ENCODE results near the gene RNF220.

DNA sequence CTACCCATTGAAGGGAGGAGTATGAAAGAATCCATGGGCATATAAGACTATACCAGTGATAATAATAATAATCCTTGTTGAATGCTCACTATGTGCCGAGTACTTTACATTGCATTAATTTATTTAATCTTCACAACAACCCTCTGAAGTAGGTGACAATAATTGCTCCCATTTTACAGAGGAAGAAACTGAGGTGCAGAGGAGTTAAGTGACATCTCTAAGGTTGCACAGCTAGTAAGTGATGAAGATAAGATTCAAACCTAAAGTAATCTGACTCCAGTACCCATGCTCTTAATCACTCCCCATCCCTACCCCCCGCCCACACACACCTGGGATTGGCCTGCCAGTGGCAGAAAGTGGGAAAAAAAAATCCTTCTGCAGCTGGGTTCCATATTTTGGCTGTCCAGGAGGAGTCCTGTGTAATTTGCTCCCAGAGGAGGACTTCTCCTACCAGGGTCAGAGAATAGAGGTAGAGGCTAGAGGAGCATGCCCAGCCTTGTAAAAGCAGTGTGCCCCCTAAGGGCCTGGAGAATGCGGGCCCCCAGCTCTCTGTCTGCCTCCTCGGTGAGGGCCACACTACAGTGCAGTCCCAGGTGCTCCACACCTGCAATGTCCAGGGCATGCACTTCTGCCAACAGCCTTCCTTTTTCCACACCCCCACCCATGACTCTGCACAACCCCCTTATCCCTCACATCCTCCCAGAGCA lies 211.4 kb downstream of the RNF220 start:
- no peak for TF ChIP-seq POLR2AphosphoS5 (IDR thresholded peaks at IDR 0.05; ENCODE audit: control insufficient read depth, insufficient read depth, low read depth, low read length)
- TF ChIP-seq, protein P1, sequence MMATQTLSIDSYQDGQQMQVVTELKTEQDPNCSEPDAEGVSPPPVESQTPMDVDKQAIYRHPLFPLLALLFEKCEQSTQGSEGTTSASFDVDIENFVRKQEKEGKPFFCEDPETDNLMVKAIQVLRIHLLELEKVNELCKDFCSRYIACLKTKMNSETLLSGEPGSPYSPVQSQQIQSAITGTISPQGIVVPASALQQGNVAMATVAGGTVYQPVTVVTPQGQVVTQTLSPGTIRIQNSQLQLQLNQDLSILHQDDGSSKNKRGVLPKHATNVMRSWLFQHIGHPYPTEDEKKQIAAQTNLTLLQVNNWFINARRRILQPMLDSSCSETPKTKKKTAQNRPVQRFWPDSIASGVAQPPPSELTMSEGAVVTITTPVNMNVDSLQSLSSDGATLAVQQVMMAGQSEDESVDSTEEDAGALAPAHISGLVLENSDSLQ (IDR thresholded peaks at IDR 0.05) = no peak
- TF ChIP-seq, protein P2, sequence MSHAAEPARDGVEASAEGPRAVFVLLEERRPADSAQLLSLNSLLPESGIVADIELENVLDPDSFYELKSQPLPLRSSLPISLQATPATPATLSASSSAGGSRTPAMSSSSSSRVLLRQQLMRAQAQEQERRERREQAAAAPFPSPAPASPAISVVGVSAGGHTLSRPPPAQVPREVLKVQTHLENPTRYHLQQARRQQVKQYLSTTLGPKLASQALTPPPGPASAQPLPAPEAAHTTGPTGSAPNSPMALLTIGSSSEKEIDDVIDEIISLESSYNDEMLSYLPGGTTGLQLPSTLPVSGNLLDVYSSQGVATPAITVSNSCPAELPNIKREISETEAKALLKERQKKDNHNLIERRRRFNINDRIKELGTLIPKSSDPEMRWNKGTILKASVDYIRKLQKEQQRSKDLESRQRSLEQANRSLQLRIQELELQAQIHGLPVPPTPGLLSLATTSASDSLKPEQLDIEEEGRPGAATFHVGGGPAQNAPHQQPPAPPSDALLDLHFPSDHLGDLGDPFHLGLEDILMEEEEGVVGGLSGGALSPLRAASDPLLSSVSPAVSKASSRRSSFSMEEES (CRISPR knock-in tag; IDR thresholded peaks at IDR 0.05) = no peak
- no peak for TF ChIP-seq POLR2A (conservative IDR thresholded peaks at IDR 0.05)
- TF ChIP-seq, protein P3, sequence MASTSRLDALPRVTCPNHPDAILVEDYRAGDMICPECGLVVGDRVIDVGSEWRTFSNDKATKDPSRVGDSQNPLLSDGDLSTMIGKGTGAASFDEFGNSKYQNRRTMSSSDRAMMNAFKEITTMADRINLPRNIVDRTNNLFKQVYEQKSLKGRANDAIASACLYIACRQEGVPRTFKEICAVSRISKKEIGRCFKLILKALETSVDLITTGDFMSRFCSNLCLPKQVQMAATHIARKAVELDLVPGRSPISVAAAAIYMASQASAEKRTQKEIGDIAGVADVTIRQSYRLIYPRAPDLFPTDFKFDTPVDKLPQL (IDR thresholded peaks at IDR 0.05; ENCODE audit: extremely low read depth, insufficient read length) = no peak
- TF ChIP-seq, protein P4, sequence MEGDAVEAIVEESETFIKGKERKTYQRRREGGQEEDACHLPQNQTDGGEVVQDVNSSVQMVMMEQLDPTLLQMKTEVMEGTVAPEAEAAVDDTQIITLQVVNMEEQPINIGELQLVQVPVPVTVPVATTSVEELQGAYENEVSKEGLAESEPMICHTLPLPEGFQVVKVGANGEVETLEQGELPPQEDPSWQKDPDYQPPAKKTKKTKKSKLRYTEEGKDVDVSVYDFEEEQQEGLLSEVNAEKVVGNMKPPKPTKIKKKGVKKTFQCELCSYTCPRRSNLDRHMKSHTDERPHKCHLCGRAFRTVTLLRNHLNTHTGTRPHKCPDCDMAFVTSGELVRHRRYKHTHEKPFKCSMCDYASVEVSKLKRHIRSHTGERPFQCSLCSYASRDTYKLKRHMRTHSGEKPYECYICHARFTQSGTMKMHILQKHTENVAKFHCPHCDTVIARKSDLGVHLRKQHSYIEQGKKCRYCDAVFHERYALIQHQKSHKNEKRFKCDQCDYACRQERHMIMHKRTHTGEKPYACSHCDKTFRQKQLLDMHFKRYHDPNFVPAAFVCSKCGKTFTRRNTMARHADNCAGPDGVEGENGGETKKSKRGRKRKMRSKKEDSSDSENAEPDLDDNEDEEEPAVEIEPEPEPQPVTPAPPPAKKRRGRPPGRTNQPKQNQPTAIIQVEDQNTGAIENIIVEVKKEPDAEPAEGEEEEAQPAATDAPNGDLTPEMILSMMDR (IDR thresholded peaks at IDR 0.05 in 2 of 3, conservative IDR thresholded peaks at IDR 0.05 in 1 of 3; ENCODE audit: insufficient read depth in 2 of 3, low read depth in 1 of 3, low read length in 3 of 3) = no peak

Measured in K562 (cell line).